ENCODE data around the gene PCLO. TPM values are rescaled to one million over a fixed set of nuclear protein-coding genes. Genes with fewer than 3 reads are reported as not detected.

The PCLO gene
- total RNA-seq, 4 donors from 2014 or later: 11.8 to 40.4 (median 26.1) TPM

GRCh38 chr7:83143107-83143506 is 19.6 kb downstream of the PCLO start:
- Histone ChIP-seq H3K27me3 (no peaks in the 10 kb centered on the region), H3K9me3 (no peaks in the 10 kb centered on the region), H3K4me1 (no peaks in the 10 kb centered on the region), H3K27ac (no peak overlapping the region), H3K4me3 (replicated peaks in 1 of 3) (no peak overlapping the region), H3K36me3 (no peaks in the 10 kb centered on the region)
- no peak for DNase-seq
- intact Hi-C loops (cut with DNase I): no loop called here
- 96 to 98% methylated on average over 1 of the region's 1 CpG for WGBS, 2 donors
- no peak for TF ChIP-seq CTCF (IDR thresholded peaks at IDR 0.05)
- no peak for TF ChIP-seq POLR2A (IDR thresholded peaks at IDR 0.05)

- Histone ChIP-seq H3K36me3 (no peaks in the 10 kb centered on the region), H3K4me3 (replicated peaks in 1 of 3) (no peak overlapping the region), H3K27ac (no peak overlapping the region), H3K27me3 (no peaks in the 10 kb centered on the region), H3K4me1 (no peaks in the 10 kb centered on the region), H3K9me3 (no peaks in the 10 kb centered on the region)
- no peak for DNase-seq
- TF ChIP-seq POLR2A (IDR thresholded peaks at IDR 0.05): no peak
- TF ChIP-seq CTCF (IDR thresholded peaks at IDR 0.05): no peak
- 87 to 91% methylated on average over 2 of the region's 2 CpGs for WGBS, 2 donors
- intact Hi-C loops (cut with DNase I): no loop called here
These were observed 20.3 kb downstream of the PCLO start for GRCh38 chr7:83142365-83142764.

DNA sequence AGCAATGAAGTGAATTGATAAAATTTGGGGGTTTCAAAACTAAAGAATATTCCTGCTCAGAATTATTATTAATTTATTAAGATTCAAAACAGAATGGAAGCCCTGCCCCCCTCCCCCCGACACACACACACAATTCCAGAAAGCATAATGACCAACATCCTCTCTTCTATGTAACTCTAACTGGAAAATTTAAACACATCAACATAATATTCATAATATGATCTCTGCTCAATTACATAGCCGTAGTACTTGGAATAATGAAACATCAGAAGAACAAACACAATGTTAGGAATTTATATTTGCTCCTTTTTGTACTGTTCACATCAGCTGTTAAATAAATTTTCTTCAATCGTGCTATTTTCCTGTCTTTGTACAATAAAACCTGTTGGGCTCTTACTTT is 20.8 kb downstream of the PCLO start:
- intact Hi-C loops (cut with DNase I): no loop called here
- Histone ChIP-seq H3K4me3 (replicated peaks in 1 of 3) (no peak overlapping the region), H3K27me3 (no peaks in the 10 kb centered on the region), H3K27ac (no peak overlapping the region), H3K4me1 (no peaks in the 10 kb centered on the region), H3K36me3 (no peaks in the 10 kb centered on the region), H3K9me3 (no peaks in the 10 kb centered on the region)
- DNase-seq: no peak
- no peak for TF ChIP-seq CTCF (IDR thresholded peaks at IDR 0.05)
- no peak for TF ChIP-seq POLR2A (IDR thresholded peaks at IDR 0.05)
- 77 to 95% methylated on average over 3 of the region's 3 CpGs for WGBS, 2 donors

DNA sequence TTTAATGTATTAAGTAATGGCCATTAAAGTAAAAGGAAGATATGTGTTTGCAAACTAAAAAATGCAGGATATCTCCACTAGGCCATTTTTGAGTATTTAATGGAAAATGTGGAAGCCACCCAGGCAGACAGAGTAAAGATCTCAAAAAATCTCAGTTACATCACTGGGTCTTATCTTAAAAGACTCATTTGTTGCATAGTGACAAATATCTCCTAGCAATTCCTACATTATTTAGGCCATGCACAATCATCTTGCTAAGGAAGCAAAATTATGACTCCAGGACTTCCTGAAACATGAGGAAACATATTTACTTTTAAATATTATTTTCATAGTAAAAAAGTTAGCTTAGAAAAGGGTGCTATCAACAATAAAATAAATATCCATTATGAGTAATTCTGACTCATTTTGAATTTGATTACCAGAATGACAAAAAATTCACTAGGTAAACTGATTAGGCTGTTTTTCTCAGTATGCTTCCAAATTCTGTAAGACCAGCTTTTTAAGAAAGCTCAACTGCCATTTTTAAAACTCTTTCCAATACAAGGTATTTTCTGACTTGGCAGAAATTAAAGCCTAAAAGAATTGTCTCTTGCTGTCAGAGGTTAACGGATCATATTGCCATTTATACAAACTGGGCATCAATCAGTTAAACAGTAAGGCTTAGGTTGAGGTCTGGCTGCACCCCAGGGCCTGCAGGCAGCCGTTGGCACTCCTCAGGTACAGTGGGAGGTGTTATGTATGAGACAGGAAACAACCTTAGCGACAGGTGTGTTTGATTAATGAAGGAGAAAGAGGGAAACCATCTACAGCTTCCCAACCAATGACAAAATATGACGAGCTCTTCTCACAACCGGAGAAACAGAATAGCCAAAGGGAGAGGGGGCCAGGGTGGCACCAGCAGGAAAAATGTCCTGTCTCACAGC is 31.8 kb downstream of the PCLO start:
- H3K4me1 ChIP-seq: peaks cover 5 to 15% of the 10 kb centered on the region in 2 donors
- intact Hi-C loops (cut with DNase I): no loop called here
- no peak for TF ChIP-seq POLR2A (IDR thresholded peaks at IDR 0.05)
- TF ChIP-seq CTCF (IDR thresholded peaks at IDR 0.05): no peak
- no peak overlapping the region for H3K4me3 ChIP-seq (replicated peaks in 1 of 3)
- H3K9me3 ChIP-seq: no peaks in the 10 kb centered on the region
- 53 to 54% methylated on average over 5 of the region's 5 CpGs for WGBS, 2 donors
- H3K27ac ChIP-seq: no peak overlapping the region
- no peaks in the 10 kb centered on the region for H3K27me3 ChIP-seq
- H3K36me3 ChIP-seq: no peaks in the 10 kb centered on the region
- peak in 1 of 2 donors; percentile 12 for DNase-seq

GRCh38 chr7:83130191-83130590 is 32.5 kb downstream of the PCLO start:
- WGBS, 2 donors: 94 to 97% methylated on average over 5 of the region's 5 CpGs
- H3K27me3 ChIP-seq: no peaks in the 10 kb centered on the region

More at GRCh38 chr7:83130191-83130590, 32.5 kb downstream of the PCLO start:
- no peak for DNase-seq
- intact Hi-C loops (cut with DNase I): no loop called here
- no peak overlapping the region for H3K27ac ChIP-seq
- no peak overlapping the region for H3K4me3 ChIP-seq (replicated peaks in 1 of 3)
- H3K9me3 ChIP-seq: no peaks in the 10 kb centered on the region
- peaks cover 5 to 15% of the 10 kb centered on the region in 2 donors for H3K4me1 ChIP-seq
- no peak for TF ChIP-seq CTCF (IDR thresholded peaks at IDR 0.05)
- no peak for TF ChIP-seq POLR2A (IDR thresholded peaks at IDR 0.05)
- H3K36me3 ChIP-seq: no peaks in the 10 kb centered on the region
